Tibial artery (tissue), 4 donors: Measurements from ENCODE around the gene RAB7B.

Source experiments
- DNase-seq, 2 donors: peaks; one replicate each; pipeline ENCODE4 v3.0.0-alpha.2; 2019
- H3K27ac ChIP-seq, 2 donors: fragments of 200-600 bp; sonication (generic) in 1 of 2; 1 replicate in 1 of 2; 2 replicates in 1 of 2; pipeline ENCODE4 v1.5.1; 2018 to 2019; ENCODE audit warnings: mild to moderate bottlenecking in 1 of 2
- H3K27me3 ChIP-seq, 2 donors: fragments of 200-600 bp; sonication (generic) in 1 of 2; one replicate each; pipeline versions ENCODE4 v1.5.1 to v1.6.0; 2016 to 2019
- H3K36me3 ChIP-seq, 3 donors: fragments of 200-600 bp; sonication (generic) in 2 of 3; one replicate each; pipeline ENCODE4 v1.5.1; 2016 to 2019; ENCODE audit warnings: mild to moderate bottlenecking in 2 of 3
- H3K4me1 ChIP-seq, 4 donors: fragments of 200-600 bp; sonication (generic) in 2 of 4; 1 replicate in 3 of 4; 2 replicates in 1 of 4; pipeline ENCODE4 v1.5.1; 2016 to 2019
- H3K4me3 ChIP-seq, 2 donors: fragments of 200-600 bp; sonication (generic) in 1 of 2; 1 replicate in 1 of 2; 2 replicates in 1 of 2; pipeline ENCODE4 v1.5.1; 2018 to 2019; ENCODE audit warnings: mild to moderate bottlenecking in 2 of 2
- H3K9me3 ChIP-seq, 3 donors: fragments of 200-600 bp; sonication (generic) in 1 of 3; one replicate each; pipeline ENCODE4 v1.5.1; 2016 to 2019
- CTCF ChIP-seq, 2 experiments: fragments of 200-600 bp in 1 of 2; fragments of 450-650 bp in 1 of 2; IDR thresholded peaks; one replicate each; pipeline ENCODE4 v1.5.1; 2017 to 2019; ENCODE audit warnings: antibody characterized with exemption in 2 of 2, mild to moderate bottlenecking in 1 of 2, moderate library complexity in 1 of 2
- intact Hi-C: fragments of 100-400 bp; cut with DNase I; formaldehyde crosslinking; loops from one replicate; pipeline ENCODE4 v1.15.0; 2023; ENCODE audit warnings: low total_unique reads

RAB7B gene

GRCh38 chr1:205944525-205944924, 58.7 kb downstream of the RAB7B start:
- intact Hi-C loops: no loop called here
- no peak for TF ChIP-seq CTCF (IDR thresholded peaks at IDR 0.05)
- Histone ChIP-seq H3K36me3 (no peaks in the 10 kb centered on the region), H3K4me3 (no peak overlapping the region), H3K4me1 (no peaks in the 10 kb centered on the region), H3K9me3 (no peaks in the 10 kb centered on the region), H3K27ac (no peak overlapping the region), H3K27me3 (peaks cover 0 to 19% of the 10 kb centered on the region in 2 donors)
- DNase-seq: no peak

- Histone ChIP-seq H3K4me1 (no peaks in the 10 kb centered on the region), H3K9me3 (no peaks in the 10 kb centered on the region), H3K27ac (no peak within 1 kb of the TSS), H3K36me3 (no peaks in the 10 kb centered on the region), H3K27me3 (peaks cover 0 to 20% of the 10 kb centered on the region in 2 donors), H3K4me3 (no peak within 1 kb of the TSS)
- no peak for TF ChIP-seq CTCF (IDR thresholded peaks at IDR 0.05)
- intact Hi-C loops: no loop called here
- no peak for DNase-seq
These were observed 60.0 kb downstream of the RAB7B start, which contains the start of gene SLC26A9 for GRCh38 chr1:205943245-205943644. Gene SLC26A9, minus strand, starts transcription at chr1:205943456. Its CDS starts 7,636 bp downstream, at chr1:205935820.

GRCh38 chr1:205942631-205943159, 60.5 kb downstream of the RAB7B start:
- peaks cover 0 to 22% of the 10 kb centered on the region in 2 donors for H3K27me3 ChIP-seq
- no peaks in the 10 kb centered on the region for H3K9me3 ChIP-seq
- no peak for DNase-seq
- no peaks in the 10 kb centered on the region for H3K36me3 ChIP-seq
- TF ChIP-seq CTCF (IDR thresholded peaks at IDR 0.05): no peak
- peaks cover 0 to under 1% (median 0%) of the 10 kb centered on the region in 4 donors for H3K4me1 ChIP-seq
- H3K27ac ChIP-seq: no peak overlapping the region
- intact Hi-C loops: no loop called here
- no peak overlapping the region for H3K4me3 ChIP-seq

GRCh38 chr1:205940710-205941109, 62.5 kb downstream of the RAB7B start:
- no peak for DNase-seq
- Histone ChIP-seq H3K4me3 (no peak overlapping the region), H3K27ac (no peak overlapping the region), H3K27me3 (peaks cover 0 to 22% of the 10 kb centered on the region in 2 donors), H3K36me3 (no peaks in the 10 kb centered on the region), H3K9me3 (no peaks in the 10 kb centered on the region), H3K4me1 (peaks cover 0 to 13% (median 3%) of the 10 kb centered on the region in 4 donors)
- no peak for TF ChIP-seq CTCF (IDR thresholded peaks at IDR 0.05)
- intact Hi-C loops: no loop called here

- Histone ChIP-seq H3K27ac (no peak overlapping the region), H3K9me3 (no peaks in the 10 kb centered on the region), H3K36me3 (no peaks in the 10 kb centered on the region), H3K4me1 (peaks cover 0 to 13% (median 3%) of the 10 kb centered on the region in 4 donors), H3K27me3 (peaks cover 0 to 22% of the 10 kb centered on the region in 2 donors), H3K4me3 (no peak overlapping the region)
- intact Hi-C loops: no loop called here
- no peak for DNase-seq
- no peak for TF ChIP-seq CTCF (IDR thresholded peaks at IDR 0.05)
These were observed 63.4 kb downstream of the RAB7B start for GRCh38 chr1:205939690-205940330.
